Ovary (tissue), 9 donors: Measurements from ENCODE around the gene SPOCK1. TPM values are rescaled to one million over a fixed set of nuclear protein-coding genes. Genes with fewer than 3 reads are reported as not detected.

Source experiments
- DNase-seq, 5 donors: peaks; one replicate each; pipeline ENCODE4 v3.0.0-alpha.2; 2019 to 2020
- H3K27ac ChIP-seq, 2 donors: fragments of 200-600 bp; one replicate each; pipeline versions ENCODE4 v1.5.1 to v1.8.0; 2019 to 2022
- H3K27me3 ChIP-seq: fragments of 200-600 bp; one replicate; pipeline ENCODE4 v1.8.0; 2022
- H3K36me3 ChIP-seq: fragments of 200-600 bp; sonication (generic); one replicate; pipeline ENCODE4 v1.5.1; 2019
- H3K4me1 ChIP-seq: one replicate; pipeline ENCODE4 v1.8.1; 2013; ENCODE audit warnings: mild to moderate bottlenecking, moderate library complexity; ENCODE audit not compliant: insufficient read depth
- H3K4me3 ChIP-seq: fragments of 200-600 bp; sonication (generic); one replicate; pipeline ENCODE4 v1.5.1; 2017
- H3K9me3 ChIP-seq, 2 donors: fragments of 200-600 bp in 1 of 2; sonication (generic) in 1 of 2; one replicate each; pipeline versions ENCODE4 v1.5.1 to v1.8.1; 2013 to 2019; ENCODE audit warnings: mild to moderate bottlenecking in 1 of 2, moderate library complexity in 1 of 2
- EP300 ChIP-seq: sonication (generic); formaldehyde crosslinking; IDR thresholded peaks from one replicate; pipeline ENCODE4 v1.6.1; 2017; ENCODE audit warnings: antibody characterized with exemption
- POLR2A ChIP-seq: fragments of 450-650 bp; IDR thresholded peaks from one replicate; pipeline ENCODE4 v1.6.1; 2017; ENCODE audit warnings: antibody characterized with exemption, mild to moderate bottlenecking, moderate library complexity
- WGBS, 3 donors: extraction: QIAGEN DNeasy Blood & Tissue Kit in 1 of 3; methylation state at CpG; one replicate each; pipeline versions ENCODE4 v1.1.5 to v1.1.7; 2013 to 2017; 5-methylcytosine and 5-hydroxymethylcytosine counted together
- intact Hi-C, 4 donors: fragments of 100-400 bp; cut with DNase I; formaldehyde crosslinking; loops; one replicate each; pipeline versions ENCODE4 v1.11.0 to v1.15.1; 2022 to 2023
- polyA plus RNA-seq, 2 donors: library from polyadenylated mRNA; stranded (reverse); fragments of 200-250 nt in 1 of 2; fragments of 350-450 nt in 1 of 2; fragmentation: Illumina TruSeq in 1 of 2; extraction: RNeasy Lipid Tissue Mini Kit (QIAGEN cat#74804) in 1 of 2; gene quantifications; one replicate each; pipeline ENCODE4 v1.2.3, GENCODE V29; 2013 to 2014
- total RNA-seq, 7 donors: library from RNA; depleted of rRNA in 2 of 7; stranded (reverse); fragments of >200 nt in 2 of 7; fragmentation: NEBNext Ultra II Directional in 3 of 7; extraction: Animal tissue kit (Norgen Biotek cat#: 25700) in 3 of 7; gene quantifications; one replicate each; pipeline versions ENCODE4 v1.1.0 to v1.2.4, GENCODE V29; 2016 to 2023
- TF ChIP-seq, protein P1 (sequence below), 3 donors: fragments of 450-650 bp in 2 of 3; fragments of 200-600 bp in 1 of 3; IDR thresholded peaks; one replicate each; pipeline versions ENCODE4 v1.5.1 to v1.8.0; 2016 to 2022; ENCODE audit warnings: antibody characterized with exemption in 3 of 3, mild to moderate bottlenecking in 1 of 3
- donor health status: DM: no; HTN: no; CAD: no; lungs with moderate emphysema.
- donor health status: DM: no; HTN: no; CAD: no.
- donor health status: Bipolar disorder and iron deficiency.
- donor health status: DM: yes; HTN: yes; CAD: no.
- donor health status: DM: no; HTN: no; CAD: no.
- donor health status: DM: yes; HTN: yes; CAD: no.

SPOCK1 gene
- total and polyA plus RNA-seq, 9 donors: 1.3 to 42.6 (median 10.8) TPM

DNA sequence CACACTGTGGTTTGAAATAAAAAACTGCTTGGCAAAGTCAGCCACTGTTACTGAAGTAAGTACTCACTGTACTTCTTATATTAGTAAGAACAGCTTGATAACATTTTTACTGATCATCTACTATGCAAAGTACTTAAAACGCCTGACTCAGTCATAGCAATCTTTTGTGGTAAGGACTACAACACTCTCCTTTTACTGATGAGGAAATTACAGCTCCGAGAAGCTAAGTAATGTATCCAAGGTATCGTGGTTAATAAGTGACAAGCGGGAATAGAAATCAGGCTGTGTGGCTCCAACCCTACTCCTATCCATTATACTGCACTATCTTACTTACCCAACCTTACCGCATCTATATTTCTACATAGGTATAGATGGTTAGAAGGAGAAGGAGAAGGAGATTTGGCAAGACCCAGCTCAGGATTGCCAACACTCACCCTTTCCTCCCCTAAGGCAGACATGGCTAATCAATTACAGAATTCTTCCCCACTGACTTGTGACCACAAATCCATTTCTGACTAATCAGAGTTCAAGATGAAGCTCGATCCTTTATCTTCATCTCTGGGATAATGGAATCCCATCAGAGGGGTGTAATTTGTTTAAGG, 281.4 kb downstream of the SPOCK1 start:
- Histone ChIP-seq H3K4me1 (no peaks in the 10 kb centered on the region), H3K4me3 (no peak overlapping the region), H3K27me3 (no peaks in the 10 kb centered on the region), H3K27ac (no peak overlapping the region), H3K9me3 (no peaks in the 10 kb centered on the region), H3K36me3 (no peaks in the 10 kb centered on the region)
- WGBS, 3 donors: 79 to 85% (median 79%) methylated on average over 6 of the region's 6 CpGs
- DNase-seq: no peak
- TF ChIP-seq, protein P1, sequence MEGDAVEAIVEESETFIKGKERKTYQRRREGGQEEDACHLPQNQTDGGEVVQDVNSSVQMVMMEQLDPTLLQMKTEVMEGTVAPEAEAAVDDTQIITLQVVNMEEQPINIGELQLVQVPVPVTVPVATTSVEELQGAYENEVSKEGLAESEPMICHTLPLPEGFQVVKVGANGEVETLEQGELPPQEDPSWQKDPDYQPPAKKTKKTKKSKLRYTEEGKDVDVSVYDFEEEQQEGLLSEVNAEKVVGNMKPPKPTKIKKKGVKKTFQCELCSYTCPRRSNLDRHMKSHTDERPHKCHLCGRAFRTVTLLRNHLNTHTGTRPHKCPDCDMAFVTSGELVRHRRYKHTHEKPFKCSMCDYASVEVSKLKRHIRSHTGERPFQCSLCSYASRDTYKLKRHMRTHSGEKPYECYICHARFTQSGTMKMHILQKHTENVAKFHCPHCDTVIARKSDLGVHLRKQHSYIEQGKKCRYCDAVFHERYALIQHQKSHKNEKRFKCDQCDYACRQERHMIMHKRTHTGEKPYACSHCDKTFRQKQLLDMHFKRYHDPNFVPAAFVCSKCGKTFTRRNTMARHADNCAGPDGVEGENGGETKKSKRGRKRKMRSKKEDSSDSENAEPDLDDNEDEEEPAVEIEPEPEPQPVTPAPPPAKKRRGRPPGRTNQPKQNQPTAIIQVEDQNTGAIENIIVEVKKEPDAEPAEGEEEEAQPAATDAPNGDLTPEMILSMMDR (IDR thresholded peaks at IDR 0.05): no peak
- no peak for TF ChIP-seq POLR2A
- intact Hi-C loops: no loop called here

DNA sequence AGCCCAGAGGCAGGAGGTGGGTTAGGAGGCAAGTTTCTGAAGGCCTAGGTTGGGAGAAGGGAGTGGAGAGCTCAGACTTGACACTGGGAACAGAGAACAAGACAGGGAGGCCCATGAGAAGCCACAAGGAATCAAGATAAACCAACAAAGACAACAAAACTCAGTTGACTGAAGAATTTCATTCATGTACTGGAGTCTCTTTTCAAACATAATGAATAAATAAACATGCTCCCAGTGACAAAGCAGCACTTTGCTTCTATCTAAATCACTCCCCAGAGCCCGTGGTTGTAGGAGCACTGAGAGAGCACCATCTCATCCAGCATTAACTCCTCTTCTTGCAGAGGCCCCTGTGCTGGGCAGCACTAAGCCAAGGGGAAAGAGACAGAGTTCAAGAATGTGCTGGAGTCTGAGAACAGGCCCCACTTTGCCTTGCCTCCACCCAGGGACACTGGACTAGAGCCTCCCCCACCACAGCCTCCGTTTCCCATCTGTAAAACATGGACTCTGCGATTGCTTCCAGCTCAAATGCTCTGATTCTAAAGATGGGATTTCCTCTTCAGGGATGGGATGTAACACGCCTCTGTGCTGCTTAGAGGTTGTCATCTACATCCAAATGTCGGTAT, 282.0 kb downstream of the SPOCK1 start:
- H3K9me3 ChIP-seq: no peaks in the 10 kb centered on the region
- DNase-seq: no peak
- no peaks in the 10 kb centered on the region for H3K4me1 ChIP-seq
- no peaks in the 10 kb centered on the region for H3K27me3 ChIP-seq
- H3K4me3 ChIP-seq: no peak overlapping the region
- intact Hi-C loops: no loop called here
- no peak for TF ChIP-seq POLR2A
- TF ChIP-seq, protein P1 (IDR thresholded peaks at IDR 0.05): no peak
- no peak for TF ChIP-seq EP300
- 77 to 84% (median 81%) methylated on average over 5 of the region's 5 CpGs for WGBS, 3 donors
- H3K27ac ChIP-seq: no peak overlapping the region
- H3K36me3 ChIP-seq: no peaks in the 10 kb centered on the region

DNA sequence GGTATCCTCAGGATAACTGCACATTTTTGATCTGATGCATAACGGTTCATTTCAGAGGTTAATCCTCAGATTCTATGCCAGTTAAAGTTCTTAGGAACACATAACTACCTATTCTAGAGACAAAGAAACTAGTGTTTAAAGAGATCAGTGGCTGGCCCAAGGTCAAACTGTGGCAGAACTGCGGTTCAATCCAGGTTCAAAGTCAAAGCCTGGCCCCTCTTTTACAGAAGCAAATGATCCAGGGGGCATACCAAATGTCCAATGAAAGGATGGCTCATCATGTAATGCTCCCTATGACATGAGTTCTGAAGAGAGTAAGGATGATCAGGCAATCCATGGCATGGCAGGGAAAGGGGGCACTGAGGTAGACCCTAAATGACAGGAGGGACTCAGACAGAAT, 283.3 kb downstream of the SPOCK1 start:
- H3K9me3 ChIP-seq: no peaks in the 10 kb centered on the region
- intact Hi-C loops: no loop called here
- H3K36me3 ChIP-seq: no peaks in the 10 kb centered on the region
- WGBS, 3 donors: 50 to 77% (median 64%) methylated on average over 2 of the region's 2 CpGs
- H3K27me3 ChIP-seq: no peaks in the 10 kb centered on the region
- H3K4me1 ChIP-seq: no peaks in the 10 kb centered on the region
- H3K27ac ChIP-seq: no peak overlapping the region
- no peak for DNase-seq
- H3K4me3 ChIP-seq: no peak overlapping the region
- TF ChIP-seq EP300 (no peak), POLR2A (no peak)
- TF ChIP-seq, protein P1 (IDR thresholded peaks at IDR 0.05): no peak

DNA sequence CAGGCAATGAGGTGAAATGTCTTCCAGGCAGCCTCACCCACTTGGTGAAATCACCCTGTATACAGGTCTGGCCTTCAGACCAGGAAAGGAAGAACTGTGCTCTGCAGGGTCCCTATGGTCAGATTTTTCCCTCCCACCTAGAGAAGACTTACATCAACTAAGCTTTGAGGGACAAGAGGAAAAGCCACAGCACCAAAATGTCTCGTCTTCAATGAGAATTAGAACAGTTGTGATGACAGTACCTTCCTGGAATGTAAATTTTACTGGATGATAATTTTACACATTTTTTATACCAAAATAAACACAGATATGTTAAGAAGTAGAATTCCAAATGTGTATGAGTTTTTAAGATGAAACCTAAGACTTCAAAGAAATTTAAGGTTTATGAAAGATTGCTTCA, 283.9 kb downstream of the SPOCK1 start:
- no peak for DNase-seq
- Histone ChIP-seq H3K36me3 (no peaks in the 10 kb centered on the region), H3K27ac (no peak overlapping the region), H3K9me3 (no peaks in the 10 kb centered on the region), H3K27me3 (no peaks in the 10 kb centered on the region), H3K4me1 (no peaks in the 10 kb centered on the region), H3K4me3 (no peak overlapping the region)
- intact Hi-C loops: no loop called here
- 9 to 46% (median 9%) methylated on average over 1 of the region's 1 CpG for WGBS, 3 donors
- TF ChIP-seq POLR2A (no peak), EP300 (no peak)
- TF ChIP-seq, protein P1 (IDR thresholded peaks at IDR 0.05): no peak
